RCC 7860 (cell line): Measurements from ENCODE around the gene FIBP.
"Not testable (repeated sequence)": the region's sequence is repeated elsewhere in the genome, so short reads cannot be mapped to it uniquely, and the experiment has no call there.

Source experiments
- DNase-seq: peaks from one replicate; pipeline ENCODE4 v3.0.0-alpha.2; 2015; ENCODE audit warnings: low spot score
- FAIRE-seq: peaks from 2 replicates; lab custom pipeline; 2012; peaks lifted over from hg19 to GRCh38; lab: Jason Lieb, UNC

FIBP gene

GRCh38 chr11:65849366-65849765 lies 38.9 kb downstream of the FIBP start:
- no peak for FAIRE-seq
- no peak for DNase-seq

- DNase-seq, FAIRE-seq: not testable (repeated sequence)
Observed at GRCh38 chr11:65848693-65849092, 39.6 kb downstream of the FIBP start.

GRCh38 chr11:65847746-65848145 lies 40.5 kb downstream of the FIBP start:
- FAIRE-seq (no peak), DNase-seq (no peak)

DNA sequence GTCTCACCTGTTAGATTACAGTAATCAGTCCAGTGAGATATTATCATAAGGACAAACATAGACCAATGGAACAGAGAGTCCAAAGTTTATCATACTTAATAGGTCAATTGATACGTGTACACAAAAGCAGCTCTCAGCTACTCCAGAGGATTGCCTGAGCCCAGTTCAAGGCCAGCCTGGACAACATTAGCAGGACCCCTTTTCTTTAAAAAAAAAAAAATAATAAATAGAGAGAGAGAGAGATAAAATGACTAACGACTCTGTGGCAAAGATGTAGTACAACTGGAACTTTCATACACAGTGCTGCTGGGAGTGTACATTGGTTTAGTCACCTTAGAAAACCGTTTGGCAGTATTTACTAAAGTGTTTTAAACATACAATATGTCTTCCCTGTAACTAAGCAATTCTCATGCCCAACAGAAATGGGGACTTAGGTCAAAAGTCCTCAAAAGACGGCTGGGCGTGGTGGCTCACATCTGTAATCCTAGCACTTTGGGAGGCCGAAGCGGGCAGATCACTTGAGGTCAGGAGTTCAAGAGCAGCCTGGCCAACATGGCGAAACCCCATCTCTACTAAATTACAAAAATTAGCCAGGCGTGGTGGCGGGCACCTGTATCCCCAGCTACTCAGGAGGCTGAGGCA lies 43.9 kb downstream of the FIBP start:
- no peak for FAIRE-seq
- no peak for DNase-seq

DNA sequence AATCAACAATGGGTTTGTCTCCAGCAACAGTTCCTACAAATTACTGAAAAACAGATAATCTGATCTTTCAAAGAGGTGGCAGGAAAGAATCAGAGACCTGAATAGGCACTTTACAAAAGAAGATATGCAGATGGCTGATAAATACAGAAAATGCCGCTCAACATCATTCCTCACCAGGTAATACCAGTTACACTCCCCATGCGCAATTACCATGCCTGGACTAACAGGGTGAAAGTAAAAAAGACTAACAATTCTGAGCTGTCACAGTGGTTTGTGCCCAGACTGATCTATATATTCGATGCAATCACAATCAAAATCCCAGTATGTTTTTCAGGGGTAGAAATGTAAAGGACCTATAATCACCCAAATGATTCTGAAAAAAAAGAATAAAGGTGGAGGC lies 44.5 kb downstream of the FIBP start:
- DNase-seq (no peak), FAIRE-seq (no peak)

DNA sequence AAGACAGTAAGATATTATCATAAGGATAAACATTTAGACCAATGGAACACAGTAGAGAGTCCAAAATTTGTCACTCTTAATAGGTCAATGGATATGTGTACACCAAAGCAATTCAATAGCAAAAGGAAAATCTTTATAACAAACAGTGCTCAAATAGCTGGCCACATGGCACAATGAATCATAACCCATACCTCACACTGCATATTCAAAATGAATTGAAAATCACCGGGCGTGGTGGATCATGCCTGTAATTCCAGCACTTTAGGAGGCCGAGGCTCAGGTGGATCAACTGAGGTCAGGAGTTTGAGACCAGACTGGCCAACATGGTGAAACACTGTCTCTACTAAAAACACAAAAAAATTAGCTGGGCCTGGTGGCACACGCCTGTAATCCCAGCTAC lies 46.1 kb downstream of the FIBP start:
- DNase-seq (no peak), FAIRE-seq (no peak)

- DNase-seq (no peak), FAIRE-seq (no peak)
Observed at GRCh38 chr11:65834202-65834601, 54.1 kb downstream of the FIBP start.
